MM.1S (cell line): ENCODE data around the gene KCTD15.

ENCODE experiments used
- DNase-seq: peaks from one replicate; pipeline ENCODE4 v3.0.0-alpha.2; 2015
- H2AFZ ChIP-seq: fragments of 300-600 bp; sonication (generic); 2 replicates; pipeline ENCODE4 v1.6.0; 2016; ENCODE audit warnings: antibody characterized with exemption, low read length
- H3F3A ChIP-seq: fragments of 300-600 bp; sonication (generic); 2 replicates; pipeline ENCODE4 v1.6.1; 2016; ENCODE audit warnings: mild to moderate bottlenecking, antibody characterized with exemption, low read length, moderate library complexity, mixed read lengths; ENCODE audit not compliant: insufficient read depth
- H3K27ac ChIP-seq: fragments of 300-600 bp; sonication (generic); 2 replicates; pipeline ENCODE4 v1.5.1; 2016; ENCODE audit warnings: mild to moderate bottlenecking, low read length
- H3K27me3 ChIP-seq: fragments of 300-600 bp; sonication (generic); replicated peaks from 2 replicates; pipeline ENCODE4 v1.6.0; 2016; ENCODE audit warnings: low read length; ENCODE audit not compliant: insufficient read depth
- H3K36me3 ChIP-seq: fragments of 300-600 bp; sonication (generic); replicated peaks from 2 replicates; pipeline ENCODE4 v1.6.1; 2016; ENCODE audit warnings: mild to moderate bottlenecking, low read length, mixed read lengths; ENCODE audit not compliant: insufficient read depth
- H3K4me1 ChIP-seq: fragments of 300-600 bp; sonication (generic); 2 replicates; pipeline ENCODE4 v1.6.1; 2016; ENCODE audit warnings: low read length, mixed read lengths
- H3K4me2 ChIP-seq: fragments of 300-600 bp; sonication (generic); 2 replicates; pipeline ENCODE4 v1.6.0; 2016; ENCODE audit warnings: low read depth, low read length
- H3K4me3 ChIP-seq: fragments of 300-600 bp; sonication (generic); 2 replicates; pipeline ENCODE4 v1.5.1; 2016; ENCODE audit warnings: low read length, mixed read lengths
- H3K79me2 ChIP-seq: fragments of 300-600 bp; sonication (generic); 2 replicates; pipeline ENCODE4 v1.6.1; 2016; ENCODE audit warnings: mixed run types, low read length, mixed read lengths
- H3K9ac ChIP-seq: fragments of 300-600 bp; sonication (generic); 2 replicates; pipeline ENCODE4 v1.6.1; 2016; ENCODE audit warnings: low read length, mixed read lengths
- H3K9me2 ChIP-seq: fragments of 300-600 bp; sonication (generic); replicated peaks from 2 replicates; pipeline ENCODE4 v1.6.1; 2016; ENCODE audit warnings: mild to moderate bottlenecking, low read length, mixed read lengths; ENCODE audit not compliant: insufficient read depth
- H3K9me3 ChIP-seq: fragments of 300-600 bp; sonication (generic); replicated peaks from 2 replicates; pipeline ENCODE4 v1.6.1; 2016; ENCODE audit warnings: mild to moderate bottlenecking, low read length, mixed read lengths; ENCODE audit not compliant: insufficient read depth
- H4K20me1 ChIP-seq: fragments of 300-600 bp; sonication (generic); 2 replicates; pipeline ENCODE4 v1.6.1; 2016; ENCODE audit warnings: mild to moderate bottlenecking, low read length, moderate library complexity, mixed read lengths; ENCODE audit not compliant: insufficient read depth
- EZH2 ChIP-seq: fragments of 300-600 bp; sonication (generic); optimal IDR thresholded peaks from 2 replicates; pipeline ENCODE3; 2017; ENCODE audit warnings: low read depth, mild to moderate bottlenecking, antibody characterized with exemption, low read length, mixed read lengths
- EZH2phosphoT487 ChIP-seq: fragments of 300-600 bp; sonication (generic); IDR thresholded peaks from 2 replicates; pipeline ENCODE4 v1.6.1; 2018; ENCODE audit warnings: antibody characterized with exemption, low read length
- TF ChIP-seq, protein P1 (sequence below): fragments of 300-600 bp; sonication (generic); IDR thresholded peaks from 2 replicates; pipeline ENCODE4 v1.5.1; 2016; ENCODE audit warnings: antibody characterized with exemption, low read length, mixed read lengths

The KCTD15 gene

GRCh38 chr19:33840783-33841182 is 44.1 kb downstream of the KCTD15 start:
- Histone ChIP-seq H2AFZ (no peak overlapping the region), H3K4me2 (no peak overlapping the region), H3K4me1 (no peaks in the 10 kb centered on the region), H3K79me2 (no peaks in the 10 kb centered on the region), H3K27me3 (peaks cover 43% of the 10 kb centered on the region), H3K9me3 (no peaks in the 10 kb centered on the region), H3K9me2 (no peaks in the 10 kb centered on the region), H3K36me3 (no peaks in the 10 kb centered on the region), H3K4me3 (no peak overlapping the region), H3K27ac (no peak overlapping the region), H3F3A (no peaks in the 10 kb centered on the region), H3K9ac (no peak overlapping the region), H4K20me1 (no peaks in the 10 kb centered on the region)
- TF ChIP-seq EZH2phosphoT487, result no peak
- TF ChIP-seq, protein P1, sequence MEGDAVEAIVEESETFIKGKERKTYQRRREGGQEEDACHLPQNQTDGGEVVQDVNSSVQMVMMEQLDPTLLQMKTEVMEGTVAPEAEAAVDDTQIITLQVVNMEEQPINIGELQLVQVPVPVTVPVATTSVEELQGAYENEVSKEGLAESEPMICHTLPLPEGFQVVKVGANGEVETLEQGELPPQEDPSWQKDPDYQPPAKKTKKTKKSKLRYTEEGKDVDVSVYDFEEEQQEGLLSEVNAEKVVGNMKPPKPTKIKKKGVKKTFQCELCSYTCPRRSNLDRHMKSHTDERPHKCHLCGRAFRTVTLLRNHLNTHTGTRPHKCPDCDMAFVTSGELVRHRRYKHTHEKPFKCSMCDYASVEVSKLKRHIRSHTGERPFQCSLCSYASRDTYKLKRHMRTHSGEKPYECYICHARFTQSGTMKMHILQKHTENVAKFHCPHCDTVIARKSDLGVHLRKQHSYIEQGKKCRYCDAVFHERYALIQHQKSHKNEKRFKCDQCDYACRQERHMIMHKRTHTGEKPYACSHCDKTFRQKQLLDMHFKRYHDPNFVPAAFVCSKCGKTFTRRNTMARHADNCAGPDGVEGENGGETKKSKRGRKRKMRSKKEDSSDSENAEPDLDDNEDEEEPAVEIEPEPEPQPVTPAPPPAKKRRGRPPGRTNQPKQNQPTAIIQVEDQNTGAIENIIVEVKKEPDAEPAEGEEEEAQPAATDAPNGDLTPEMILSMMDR, result no peak
- no peak for TF ChIP-seq EZH2
- no peak for DNase-seq

DNA sequence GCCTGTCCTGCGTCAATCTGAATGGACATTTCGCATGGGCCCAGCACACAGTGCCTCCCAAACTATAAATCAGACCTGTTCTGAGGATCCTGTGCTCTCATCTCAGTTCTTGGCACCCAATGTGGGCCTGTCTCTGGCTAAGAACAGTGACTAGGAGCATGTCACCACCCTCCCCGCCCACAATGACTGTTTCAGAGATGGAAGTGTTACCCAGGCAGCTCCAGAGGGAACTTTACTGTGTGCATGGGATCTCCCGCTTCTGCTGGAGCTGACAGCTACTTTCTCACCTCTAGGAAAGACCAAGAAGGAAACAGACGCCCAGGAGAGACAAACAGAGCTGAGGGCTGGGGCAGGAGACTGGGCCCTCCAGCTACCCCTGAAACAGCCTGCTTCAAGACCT is 45.0 kb downstream of the KCTD15 start:
- Histone ChIP-seq H3K9me2 (no peaks in the 10 kb centered on the region), H3K27me3 (peaks cover 39% of the 10 kb centered on the region), H3K4me3 (no peak overlapping the region), H4K20me1 (no peaks in the 10 kb centered on the region), H3K9me3 (no peaks in the 10 kb centered on the region), H3F3A (no peaks in the 10 kb centered on the region), H3K4me1 (no peaks in the 10 kb centered on the region), H3K36me3 (no peaks in the 10 kb centered on the region), H3K9ac (no peak overlapping the region), H3K79me2 (no peaks in the 10 kb centered on the region), H2AFZ (no peak overlapping the region), H3K4me2 (no peak overlapping the region), H3K27ac (no peak overlapping the region)
- TF ChIP-seq EZH2, result no peak
- no peak for DNase-seq

DNA sequence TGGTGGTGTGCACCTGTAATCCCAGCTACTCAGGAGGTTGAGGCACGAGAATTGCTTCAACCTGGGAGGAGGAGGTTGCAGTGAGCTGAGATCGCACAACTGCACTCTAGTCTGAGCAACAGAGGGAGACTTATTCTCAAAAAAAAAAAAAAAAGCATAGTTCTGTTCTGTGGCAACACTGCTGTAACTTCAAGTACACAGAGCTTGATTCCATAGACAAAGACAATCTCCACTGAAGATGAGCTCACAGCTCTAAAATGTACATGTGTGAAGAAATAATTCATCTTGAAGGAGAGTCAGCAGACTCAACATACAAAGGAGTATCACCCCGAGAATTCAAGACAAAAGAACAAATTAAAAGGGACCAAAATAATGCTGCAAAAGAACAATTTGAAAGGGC is 47.8 kb downstream of the KCTD15 start:
- Histone ChIP-seq H3K4me3 (no peak overlapping the region), H3K9me3 (no peaks in the 10 kb centered on the region), H3K27ac (no peak overlapping the region), H3F3A (no peaks in the 10 kb centered on the region), H3K4me2 (no peak overlapping the region), H3K9ac (no peak overlapping the region), H3K36me3 (no peaks in the 10 kb centered on the region), H4K20me1 (no peaks in the 10 kb centered on the region), H3K4me1 (no peaks in the 10 kb centered on the region), H3K9me2 (no peaks in the 10 kb centered on the region), H3K79me2 (no peaks in the 10 kb centered on the region), H3K27me3 (peaks cover 56% of the 10 kb centered on the region), H2AFZ (no peak overlapping the region)
- DNase-seq, result no peak
- TF ChIP-seq, protein P1, result no peak
- TF ChIP-seq EZH2phosphoT487 (no peak), EZH2 (no peak)

- H3K27me3 ChIP-seq, result peaks cover 55% of the 10 kb centered on the region
- H3K36me3 ChIP-seq, result no peaks in the 10 kb centered on the region
- H4K20me1 ChIP-seq, result no peaks in the 10 kb centered on the region
Observed at GRCh38 chr19:33845498-33845897, 48.8 kb downstream of the KCTD15 start.

More at GRCh38 chr19:33845498-33845897, 48.8 kb downstream of the KCTD15 start:
- no peak overlapping the region for H3K9ac ChIP-seq
- H3K4me3 ChIP-seq, result no peak overlapping the region
- H3K4me2 ChIP-seq, result no peak overlapping the region
- H3K4me1 ChIP-seq, result no peaks in the 10 kb centered on the region
- TF ChIP-seq, protein P1, result no peak
- TF ChIP-seq EZH2phosphoT487 (no peak), EZH2 (no peak)
- no peaks in the 10 kb centered on the region for H3K9me3 ChIP-seq
- no peaks in the 10 kb centered on the region for H3K79me2 ChIP-seq
- no peak overlapping the region for H3K27ac ChIP-seq
- DNase-seq, result no peak
- no peaks in the 10 kb centered on the region for H3K9me2 ChIP-seq
- no peaks in the 10 kb centered on the region for H3F3A ChIP-seq
- H2AFZ ChIP-seq, result no peak overlapping the region
